HCT116 (cell line): Measurements from ENCODE around the gene NXN. TPM values are rescaled to one million over a fixed set of nuclear protein-coding genes. Genes with fewer than 3 reads are reported as not detected.

Experiments used
- ATAC-seq: fragments of 200-7000 bp; cut with Tn5 transposase; 2 replicates; pipeline ENCODE4 v1.9.1; 2020; ENCODE audit warnings: mild to moderate bottlenecking, moderate library complexity
- BruUV-seq: library from RNA; stranded (reverse); fragments of 400-500 nt; replicated peaks from 2 replicates; lab custom pipeline; 2021; lab: Mats Ljungman, UMichigan
- CTCF ChIA-PET: fragments of 300-600 bp; sonication (Branson Sonifier 250); formaldehyde crosslinking; loops from one replicate; lab custom pipeline; 2021; ENCODE audit warnings: antibody characterized with exemption; lab: Charles Lee
- POLR2A ChIA-PET: fragments of 300-600, 350-600 bp; sonication (Branson Sonifier 250); formaldehyde crosslinking; loops from one replicate; lab custom pipeline; 2021; ENCODE audit warnings: antibody characterized with exemption; lab: Charles Lee
- RAD21 ChIA-PET, 2 experiments: fragments of 300-600 bp; sonication (Branson Sonifier 250); formaldehyde crosslinking; loops; one replicate each; lab custom pipeline; 2023; ENCODE audit warnings: low total read pairs in 2 of 2; ENCODE audit not compliant: uncharacterized antibody in 2 of 2, unreplicated experiment in 2 of 2, low non-redundant PET in 1 of 2; lab: Charles Lee
- DNase-seq: peaks from one replicate; pipeline ENCODE4 v3.0.0-alpha.2; 2010; ENCODE audit warnings: low read depth, low spot score
- H2AFZ ChIP-seq: fragments of 200-600 bp; shearing (Covaris generic), sonication (generic); 2 replicates; pipeline ENCODE4 v1.6.1; 2017; ENCODE audit warnings: low read depth, mixed run types, mixed read lengths, antibody characterized with exemption, low read length; ENCODE audit not compliant: poor library complexity, severe bottlenecking
- H3K27ac ChIP-seq: 2 replicates; pipeline ENCODE4 v1.5.1; 2012; ENCODE audit warnings: low read depth, low read length
- H3K27me3 ChIP-seq: fragments of 200-600 bp; sonication (generic); 2 replicates; pipeline ENCODE4 v1.6.1; 2016; ENCODE audit warnings: mixed run types, low read length, mixed read lengths; ENCODE audit not compliant: insufficient read depth
- H3K36me3 ChIP-seq, 2 experiments: fragments of 200-500 bp in 1 of 2; fragments of 200-600 bp in 1 of 2; sonication (Bioruptor generic) in 1 of 2; sonication (generic) in 1 of 2; 2 replicates each; pipeline versions ENCODE4 v1.5.1 to v1.6.1; 2014 to 2016; ENCODE audit warnings: low read length in 2 of 2, inconsistent platforms in 1 of 2, mixed read lengths in 1 of 2, mixed run types in 1 of 2; ENCODE audit not compliant: insufficient read depth in 2 of 2, control insufficient read depth in 1 of 2
- H3K4me1 ChIP-seq, 2 experiments: fragments of 200-600 bp in 1 of 2; sonication (generic) in 1 of 2; 2 replicates each; pipeline versions ENCODE4 v1.5.1 to v1.6.1; 2012 to 2017; ENCODE audit warnings: low read length in 2 of 2, inconsistent platforms in 1 of 2, mild to moderate bottlenecking in 1 of 2, mixed read lengths in 1 of 2, mixed run types in 1 of 2, moderate library complexity in 1 of 2; ENCODE audit not compliant: insufficient read depth in 2 of 2, control insufficient read depth in 1 of 2
- H3K4me2 ChIP-seq: fragments of 200-600 bp; sonication (generic); 2 replicates; pipeline ENCODE4 v1.6.1; 2017; ENCODE audit warnings: mixed run types, low read length, mixed read lengths
- H3K4me3 ChIP-seq, 2 experiments: fragments of 200-600 bp in 1 of 2; sonication (generic) in 1 of 2; replicated peaks in 1 of 2; 2 replicates each; pipeline ENCODE4 v1.5.1; 2011 to 2016; ENCODE audit warnings: low read length in 2 of 2, control low read depth in 1 of 2, low read depth in 1 of 2, mild to moderate bottlenecking in 1 of 2, mixed read lengths in 1 of 2, mixed run types in 1 of 2
- H3K79me2 ChIP-seq: fragments of 200-600 bp; sonication (generic); 2 replicates; pipeline ENCODE4 v1.6.1; 2017; ENCODE audit warnings: mild to moderate bottlenecking, mixed run types, low read length, moderate library complexity, mixed read lengths; ENCODE audit not compliant: insufficient read depth
- H3K9ac ChIP-seq: fragments of 200-600 bp; sonication (generic); 2 replicates; pipeline ENCODE4 v1.6.1; 2016; ENCODE audit warnings: low read length, mixed read lengths
- H3K9me2 ChIP-seq: fragments of 200-600 bp; sonication (generic), shearing (Covaris generic); 2 replicates; pipeline ENCODE4 v1.6.1; 2017; ENCODE audit warnings: mixed run types, mild to moderate bottlenecking, moderate library complexity; ENCODE audit not compliant: insufficient read depth
- H3K9me3 ChIP-seq, 2 experiments: fragments of 200-500 bp in 1 of 2; fragments of 200-600 bp in 1 of 2; sonication (Bioruptor generic) in 1 of 2; sonication (generic) in 1 of 2; 2 replicates each; pipeline ENCODE4 v1.6.1; 2014 to 2017; ENCODE audit warnings: low read length in 2 of 2, mixed read lengths in 2 of 2, inconsistent platforms in 1 of 2, low read depth in 1 of 2, mild to moderate bottlenecking in 1 of 2, mixed run types in 1 of 2, moderate library complexity in 1 of 2; ENCODE audit not compliant: control insufficient read depth in 1 of 2, insufficient read depth in 1 of 2
- H4K20me1 ChIP-seq: fragments of 200-600 bp; sonication (generic), shearing (Covaris generic); 2 replicates; pipeline ENCODE4 v1.6.1; 2017; ENCODE audit warnings: mixed run types, mild to moderate bottlenecking, moderate library complexity; ENCODE audit not compliant: insufficient read depth
- CEBPB ChIP-seq: IDR thresholded peaks from 2 replicates; pipeline ENCODE4 v1.6.1; 2012; ENCODE audit warnings: low read depth
- EZH2 ChIP-seq: fragments of 200-600 bp; sonication (generic); IDR thresholded peaks from 2 replicates; pipeline ENCODE4 v1.6.1; 2017; ENCODE audit warnings: antibody characterized with exemption, mixed run types
- EZH2phosphoT487 ChIP-seq: fragments of 200-600 bp; IDR thresholded peaks from 2 replicates; pipeline ENCODE4 v1.6.1; 2018; ENCODE audit warnings: antibody characterized with exemption, borderline replicate concordance
- FOSL1 ChIP-seq: IDR thresholded peaks from 2 replicates; pipeline ENCODE4 v1.6.1; 2012; ENCODE audit warnings: low read depth
- RAD21 ChIP-seq: IDR thresholded peaks from 2 replicates; pipeline ENCODE4 v1.6.1; 2012; ENCODE audit warnings: low read depth, mild to moderate bottlenecking
- SIN3A ChIP-seq: IDR thresholded peaks from 2 replicates; pipeline ENCODE4 v1.6.1; 2012; ENCODE audit warnings: low read depth
- SP1 ChIP-seq: IDR thresholded peaks from 2 replicates; pipeline ENCODE4 v1.6.1; 2012; ENCODE audit warnings: low read depth
- TCF7L2 ChIP-seq: IDR thresholded peaks from 2 replicates; pipeline ENCODE4 v1.7.0; 2011; ENCODE audit warnings: borderline replicate concordance, inconsistent platforms; ENCODE audit not compliant: insufficient read depth, insufficient read length; ENCODE audit errors: extremely low read depth
- ZFX ChIP-seq: fragments of 450-650 bp; IDR thresholded peaks from 2 replicates; pipeline ENCODE4 v1.6.1; 2017
- intact Hi-C: fragments of 100-400 bp; cut with micrococcal nuclease; formaldehyde crosslinking; loops from 2 replicates; pipeline ENCODE4 v1.10.0; 2022
- total RNA-seq: library from RNA; stranded (reverse); gene quantifications from one replicate; pipeline ENCODE4 v1.2.1, GENCODE V29; 2021; ENCODE audit not compliant: unreplicated experiment
- TF ChIP-seq, protein P1 (sequence below), 3 experiments: fragments of 200-600 bp in 1 of 3; sonication (generic) in 1 of 3; IDR thresholded peaks in 2 of 3; conservative IDR thresholded peaks in 1 of 3; 2 replicates each; pipeline ENCODE4 v1.5.1; 2012 to 2017; ENCODE audit warnings: low read depth in 2 of 3, low read length in 2 of 3, antibody characterized with exemption in 1 of 3, borderline replicate concordance in 1 of 3, control low read depth in 1 of 3, mild to moderate bottlenecking in 1 of 3, mixed read lengths in 1 of 3, mixed run types in 1 of 3, moderate library complexity in 1 of 3; ENCODE audit not compliant: insufficient read depth in 1 of 3

NXN gene
- total RNA-seq, 1 experiment from 2014 or later, result 83.7 TPM

DNA sequence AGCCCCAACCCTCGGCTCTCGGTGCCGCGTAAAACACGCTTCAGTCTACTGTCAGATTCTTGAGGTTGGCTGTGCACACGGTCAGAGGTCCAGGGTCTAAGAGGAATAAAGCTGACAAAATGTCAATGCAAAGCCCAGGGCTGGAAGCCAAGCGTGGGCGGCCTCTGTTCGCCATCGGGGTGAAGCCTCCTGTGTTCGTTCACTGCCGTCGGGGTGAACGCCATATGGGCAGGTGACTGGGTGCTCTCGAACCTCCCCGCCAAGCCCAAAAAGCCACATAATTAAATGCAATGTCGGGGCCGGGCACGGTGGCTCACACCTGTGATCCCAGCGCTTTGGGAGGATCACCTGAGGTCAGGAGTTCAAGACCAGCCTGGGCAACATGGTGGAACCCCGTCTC lies 152.8 kb downstream of the NXN start:
- DNase-seq (no peak), ATAC-seq (no peak)
- Histone ChIP-seq H3K4me2 (no peak overlapping the region), H3K9me2 (no peaks in the 10 kb centered on the region), H3K4me3 (no peak overlapping the region), H3K36me3 (peaks cover 4% of the 10 kb centered on the region in 2 experiments; a peak in 1 of 4 replicates), H3K27me3 (no peaks in the 10 kb centered on the region), H3K27ac (no peak overlapping the region), H2AFZ (no peak overlapping the region), H3K4me1 (peaks cover 5 to 9% of the 10 kb centered on the region in 2 experiments; a peak in 3 of 4 replicates), H3K9me3 (no peaks in the 10 kb centered on the region), H3K79me2 (peaks cover 25% of the 10 kb centered on the region), H3K9ac (no peak overlapping the region), H4K20me1 (no peaks in the 10 kb centered on the region)
- ChIA-PET CTCF (no interaction called here), POLR2A (no interaction called here), RAD21 (no interaction called here)
- TF ChIP-seq EZH2phosphoT487, result no peak
- no peak for TF ChIP-seq RAD21
- no peak for TF ChIP-seq SIN3A
- TF ChIP-seq TCF7L2, result no peak
- TF ChIP-seq, protein P1, sequence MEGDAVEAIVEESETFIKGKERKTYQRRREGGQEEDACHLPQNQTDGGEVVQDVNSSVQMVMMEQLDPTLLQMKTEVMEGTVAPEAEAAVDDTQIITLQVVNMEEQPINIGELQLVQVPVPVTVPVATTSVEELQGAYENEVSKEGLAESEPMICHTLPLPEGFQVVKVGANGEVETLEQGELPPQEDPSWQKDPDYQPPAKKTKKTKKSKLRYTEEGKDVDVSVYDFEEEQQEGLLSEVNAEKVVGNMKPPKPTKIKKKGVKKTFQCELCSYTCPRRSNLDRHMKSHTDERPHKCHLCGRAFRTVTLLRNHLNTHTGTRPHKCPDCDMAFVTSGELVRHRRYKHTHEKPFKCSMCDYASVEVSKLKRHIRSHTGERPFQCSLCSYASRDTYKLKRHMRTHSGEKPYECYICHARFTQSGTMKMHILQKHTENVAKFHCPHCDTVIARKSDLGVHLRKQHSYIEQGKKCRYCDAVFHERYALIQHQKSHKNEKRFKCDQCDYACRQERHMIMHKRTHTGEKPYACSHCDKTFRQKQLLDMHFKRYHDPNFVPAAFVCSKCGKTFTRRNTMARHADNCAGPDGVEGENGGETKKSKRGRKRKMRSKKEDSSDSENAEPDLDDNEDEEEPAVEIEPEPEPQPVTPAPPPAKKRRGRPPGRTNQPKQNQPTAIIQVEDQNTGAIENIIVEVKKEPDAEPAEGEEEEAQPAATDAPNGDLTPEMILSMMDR (IDR thresholded peaks at IDR 0.05 in 2 of 3, conservative IDR thresholded peaks at IDR 0.05 in 1 of 3; ENCODE audit: borderline replicate concordance in 1 of 3, insufficient read depth in 1 of 3, low read depth in 2 of 3, low read length in 2 of 3), result no peak
- TF ChIP-seq SP1, result no peak
- no peak for TF ChIP-seq FOSL1
- TF ChIP-seq EZH2, result no peak
- TF ChIP-seq ZFX, result no peak
- TF ChIP-seq CEBPB, result no peak
- no TSS peak for BruUV-seq
- intact Hi-C loops, result no loop called here
